ENCODE data around the gene FGF14. TPM values are rescaled to one million over a fixed set of nuclear protein-coding genes. Genes with fewer than 3 reads are reported as not detected.

Gene FGF14
- total and polyA plus RNA-seq, 2 donors (not counting 3 experiments of a cell fraction or from before 2014, with no cell fraction given) = not detected

GRCh38 chr13:101700598-101700997, 701.2 kb downstream of the FGF14 start:
- TF ChIP-seq POLR2AphosphoS5 (IDR thresholded peaks at IDR 0.05; ENCODE audit: insufficient read depth, low read depth, low read length) (no peak), POLR2A (IDR thresholded peaks at IDR 0.05; ENCODE audit: low read depth, low read length) (no peak), JUN (IDR thresholded peaks at IDR 0.05; ENCODE audit: borderline replicate concordance, insufficient read depth, insufficient read length, low read depth) (no peak), FOS (IDR thresholded peaks at IDR 0.05; ENCODE audit: borderline replicate concordance, insufficient read depth, low read length) (no peak), EZH2 (IDR thresholded peaks at IDR 0.05; ENCODE audit: borderline replicate concordance, low read depth, low read length, severe bottlenecking) (no peak), MYC (IDR thresholded peaks at IDR 0.05; ENCODE audit: low read depth, low read length) (no peak), MAX (IDR thresholded peaks at IDR 0.05; ENCODE audit: insufficient read depth, insufficient read length) (no peak), CTCF (IDR thresholded peaks at IDR 0.05; ENCODE audit: extremely low read depth in 1 of 2, insufficient read depth in 1 of 2, low read depth in 1 of 2, low read length in 2 of 2) (no peak), GATA2 (IDR thresholded peaks at IDR 0.05; ENCODE audit: insufficient read depth, insufficient read length, low read depth, low read length) (no peak)
- CTCF ChIA-PET = interaction anchor here (1.0 to 1.2 kb wide), 3 partner anchors 14 to 39 kb away, joined by 3 to 4 read pairs (median 3); no protein-coding TSS in a partner anchor
- no peak for FAIRE-seq
- no peak overlapping the region for H3K4me2 ChIP-seq (ENCODE audit: insufficient read depth, low read length)
- no peaks in the 10 kb centered on the region for H3K79me2 ChIP-seq (ENCODE audit: control insufficient read depth, insufficient read depth, low read length)
- dilution Hi-C loops (cut with MboI; ENCODE audit: extremely low pct_ligation_motif_present, low sequenced_read_pairs) (no loop called here), intact Hi-C loops (cut with micrococcal nuclease) (no loop called here)
- H3K9ac ChIP-seq (replicated peaks; ENCODE audit: extremely low read depth, insufficient read depth, low read length) = no peak overlapping the region
- BruUV-seq (replicated peaks) = no TSS peak
- H3K27ac ChIP-seq (ENCODE audit: insufficient read depth, low read depth, low read length) = no peak overlapping the region
- no peaks in the 10 kb centered on the region for H3K4me1 ChIP-seq (ENCODE audit: control insufficient read depth, extremely low read depth, insufficient read depth, low read length)
- no peaks in the 10 kb centered on the region for H3K27me3 ChIP-seq (ENCODE audit: control insufficient read depth in 2 of 2, insufficient read depth in 2 of 2, low read length in 2 of 2)
- no peak overlapping the region for H2AFZ ChIP-seq (ENCODE audit: low read depth, low read length)
- H3K9me3 ChIP-seq (replicated peaks; ENCODE audit: control insufficient read depth, insufficient read depth, low read length) = no peaks in the 10 kb centered on the region
- H3K36me3 ChIP-seq (ENCODE audit: control insufficient read depth in 2 of 2, extremely low read depth in 1 of 2, insufficient read depth in 2 of 2, low read length in 2 of 2) = no peaks in the 10 kb centered on the region
- no peak overlapping the region for H3K4me3 ChIP-seq (replicated peaks in 1 of 3; ENCODE audit: insufficient read depth in 1 of 3, low read depth in 1 of 3, low read length in 3 of 3)
- no peaks in the 10 kb centered on the region for H4K20me1 ChIP-seq (replicated peaks; ENCODE audit: control insufficient read depth, extremely low read depth, insufficient read depth, low read length)
- peak; percentile 20 for DNase-seq (ENCODE audit: low read depth, low spot score)
- POLR2A ChIA-PET = no interaction called here
- no peaks in the 10 kb centered on the region for H3K9me1 ChIP-seq (replicated peaks; ENCODE audit: control insufficient read depth, extremely low read depth, insufficient read depth, low read length)
